Measurements from ENCODE around the gene EID1.

GRCh38 chr15:48850648-48851047 is 27.3 kb upstream of the EID1 start:
- no peak for TF ChIP-seq CTCF (IDR thresholded peaks at IDR 0.05)
- TF ChIP-seq POLR2A (IDR thresholded peaks at IDR 0.05) = no peak
